Mesothelial cell of epicardium (in vitro differentiated cells): ENCODE results near the gene CTSA. TPM values are rescaled to one million over a fixed set of nuclear protein-coding genes. Genes with fewer than 3 reads are reported as not detected.

Source experiments
- DNase-seq, 2 experiments: peaks; one replicate each; pipeline ENCODE4 v3.0.0; 2021; ENCODE audit warnings: low spot score in 2 of 2; ENCODE audit not compliant: unreplicated experiment in 2 of 2
- H3K27ac Mint-ChIP-seq: 2 replicates; pipeline ENCODE4 v1.8.0; 2021; ENCODE audit warnings: mixed read lengths
- H3K27me3 Mint-ChIP-seq: 2 replicates; pipeline ENCODE4 v1.8.0; 2021; ENCODE audit warnings: low read depth, mixed read lengths
- H3K36me3 Mint-ChIP-seq: 2 replicates; pipeline ENCODE4 v1.8.0; 2021; ENCODE audit warnings: mixed read lengths
- H3K4me1 Mint-ChIP-seq: 2 replicates; pipeline ENCODE4 v1.8.0; 2021; ENCODE audit warnings: mixed read lengths
- H3K4me3 Mint-ChIP-seq: 2 replicates; pipeline ENCODE4 v1.8.0; 2021; ENCODE audit warnings: mild to moderate bottlenecking, moderate library complexity, mixed read lengths
- H3K9me3 Mint-ChIP-seq: 2 replicates; pipeline ENCODE4 v1.8.0; 2021; ENCODE audit warnings: mixed read lengths
- total RNA-seq: library from RNA; stranded (reverse); gene quantifications from 3 replicates; pipeline ENCODE4 v1.2.1, GENCODE V29; 2021
- TF ChIP-seq, protein P1 (sequence below): fragments of 200-600 bp; sonication (generic); IDR thresholded peaks from one replicate; pipeline ENCODE4 v1.5.0; 2021; ENCODE audit warnings: antibody characterized with exemption; ENCODE audit not compliant: unreplicated experiment

CTSA gene
- total RNA-seq: 74.4 to 86.7 TPM (median 78.8 TPM) in 3 replicates

DNA sequence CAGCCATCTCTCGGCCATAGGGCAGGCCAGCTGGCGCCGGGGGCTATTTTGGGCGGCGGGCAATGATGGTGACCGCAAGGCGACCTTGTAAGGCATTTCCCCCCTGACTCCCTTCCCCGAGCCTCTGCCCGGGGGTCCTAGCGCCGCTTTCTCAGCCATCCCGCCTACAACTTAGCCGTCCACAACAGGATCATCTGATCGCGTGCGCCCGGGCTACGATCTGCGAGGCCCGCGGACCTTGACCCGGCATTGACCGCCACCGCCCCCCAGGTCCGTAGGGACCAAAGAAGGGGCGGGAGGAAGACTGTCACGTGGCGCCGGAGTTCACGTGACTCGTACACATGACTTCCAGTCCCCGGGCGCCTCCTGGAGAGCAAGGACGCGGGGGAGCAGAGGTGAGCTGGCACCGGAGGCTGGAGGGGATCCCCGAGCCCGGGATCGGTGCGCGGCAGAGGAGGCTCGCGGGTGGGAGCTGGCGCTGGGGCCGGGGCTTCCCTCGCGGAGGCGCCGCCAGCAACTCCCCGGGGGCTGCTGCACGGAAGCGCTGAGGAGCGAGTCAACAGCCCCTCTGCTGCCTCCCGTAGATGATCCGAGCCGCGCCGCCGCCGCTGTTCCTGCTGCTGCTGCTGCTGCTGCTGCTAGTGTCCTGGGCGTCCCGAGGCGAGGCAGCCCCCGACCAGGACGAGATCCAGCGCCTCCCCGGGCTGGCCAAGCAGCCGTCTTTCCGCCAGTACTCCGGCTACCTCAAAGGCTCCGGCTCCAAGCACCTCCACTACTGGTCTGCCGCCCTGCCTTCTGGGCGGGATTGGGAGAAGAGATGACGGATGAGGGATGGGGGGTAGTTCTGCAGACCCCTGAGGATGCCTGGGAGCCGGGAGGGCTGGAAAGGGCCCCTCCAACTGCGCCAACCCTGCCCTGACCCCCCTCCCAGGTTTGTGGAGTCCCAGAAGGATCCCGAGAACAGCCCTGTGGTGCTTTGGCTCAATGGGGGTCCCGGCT is at the start of gene CTSA, which contains the start of gene NEURL2:
TSS of gene CTSA (plus strand) at position 351 of the 999 bp plus-strand sequence. CDS start at position 585, 234 bp downstream.
TSS of gene NEURL2 (minus strand) at position 224 of the 999 bp plus-strand sequence. CDS start at position 7, 217 bp downstream.
- peak within 1 kb of the TSS; percentile 92 for H3K4me3 Mint-ChIP-seq
- no peaks in the 10 kb centered on the region for H3K9me3 Mint-ChIP-seq
- H3K27ac Mint-ChIP-seq: peak within 1 kb of the TSS; percentile 96
- H3K27me3 Mint-ChIP-seq: no peaks in the 10 kb centered on the region
- peaks cover 14% of the 10 kb centered on the region for H3K4me1 Mint-ChIP-seq
- H3K36me3 Mint-ChIP-seq: peaks cover under 1% of the 10 kb centered on the region
- DNase-seq: peak; percentile 63 to 80
- TF ChIP-seq, protein P1, sequence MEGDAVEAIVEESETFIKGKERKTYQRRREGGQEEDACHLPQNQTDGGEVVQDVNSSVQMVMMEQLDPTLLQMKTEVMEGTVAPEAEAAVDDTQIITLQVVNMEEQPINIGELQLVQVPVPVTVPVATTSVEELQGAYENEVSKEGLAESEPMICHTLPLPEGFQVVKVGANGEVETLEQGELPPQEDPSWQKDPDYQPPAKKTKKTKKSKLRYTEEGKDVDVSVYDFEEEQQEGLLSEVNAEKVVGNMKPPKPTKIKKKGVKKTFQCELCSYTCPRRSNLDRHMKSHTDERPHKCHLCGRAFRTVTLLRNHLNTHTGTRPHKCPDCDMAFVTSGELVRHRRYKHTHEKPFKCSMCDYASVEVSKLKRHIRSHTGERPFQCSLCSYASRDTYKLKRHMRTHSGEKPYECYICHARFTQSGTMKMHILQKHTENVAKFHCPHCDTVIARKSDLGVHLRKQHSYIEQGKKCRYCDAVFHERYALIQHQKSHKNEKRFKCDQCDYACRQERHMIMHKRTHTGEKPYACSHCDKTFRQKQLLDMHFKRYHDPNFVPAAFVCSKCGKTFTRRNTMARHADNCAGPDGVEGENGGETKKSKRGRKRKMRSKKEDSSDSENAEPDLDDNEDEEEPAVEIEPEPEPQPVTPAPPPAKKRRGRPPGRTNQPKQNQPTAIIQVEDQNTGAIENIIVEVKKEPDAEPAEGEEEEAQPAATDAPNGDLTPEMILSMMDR: no peak

DNA sequence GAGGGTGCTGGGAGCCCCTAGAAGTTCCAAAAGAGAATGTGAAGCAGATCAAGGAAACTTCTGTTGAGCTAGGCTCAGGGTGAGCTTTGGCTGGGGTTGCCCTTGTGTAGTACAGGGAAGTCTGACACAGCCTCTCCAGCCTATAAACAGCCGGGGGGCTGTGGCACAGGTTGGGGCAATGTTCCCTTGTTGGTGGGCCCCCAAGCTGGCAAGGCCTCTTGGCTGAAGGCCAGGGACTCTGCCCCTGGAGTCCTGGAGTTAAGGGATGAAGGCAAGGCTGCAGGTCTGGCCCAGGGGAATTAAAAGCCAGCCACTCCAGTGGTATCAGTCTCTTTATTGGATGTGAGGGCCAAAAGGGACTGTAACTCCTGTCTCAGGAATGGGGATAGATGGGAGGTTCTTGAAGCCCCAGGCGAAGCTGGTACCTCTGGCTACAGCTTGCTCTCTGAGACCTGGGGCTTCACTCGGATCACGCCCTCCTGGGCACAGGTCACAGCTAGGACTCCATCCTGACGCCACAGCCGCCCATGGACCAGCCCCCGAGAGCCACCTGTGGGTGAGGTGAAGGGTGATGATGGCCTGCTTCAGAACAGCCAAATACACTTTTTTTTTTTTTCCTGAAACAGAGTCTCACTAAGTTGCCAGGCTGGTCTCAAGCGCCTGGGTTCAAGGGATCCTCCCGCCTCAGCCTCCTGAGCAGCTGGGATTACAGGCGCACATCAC is 49.6 kb upstream of the CTSA start:
- H3K4me3 Mint-ChIP-seq: no peak overlapping the region
- TF ChIP-seq, protein P1: no peak
- H3K9me3 Mint-ChIP-seq: no peaks in the 10 kb centered on the region
- no peaks in the 10 kb centered on the region for H3K27me3 Mint-ChIP-seq
- no peak for DNase-seq
- H3K36me3 Mint-ChIP-seq: peaks cover 20% of the 10 kb centered on the region
- H3K4me1 Mint-ChIP-seq: peaks cover 6% of the 10 kb centered on the region
- H3K27ac Mint-ChIP-seq: no peak overlapping the region

DNA sequence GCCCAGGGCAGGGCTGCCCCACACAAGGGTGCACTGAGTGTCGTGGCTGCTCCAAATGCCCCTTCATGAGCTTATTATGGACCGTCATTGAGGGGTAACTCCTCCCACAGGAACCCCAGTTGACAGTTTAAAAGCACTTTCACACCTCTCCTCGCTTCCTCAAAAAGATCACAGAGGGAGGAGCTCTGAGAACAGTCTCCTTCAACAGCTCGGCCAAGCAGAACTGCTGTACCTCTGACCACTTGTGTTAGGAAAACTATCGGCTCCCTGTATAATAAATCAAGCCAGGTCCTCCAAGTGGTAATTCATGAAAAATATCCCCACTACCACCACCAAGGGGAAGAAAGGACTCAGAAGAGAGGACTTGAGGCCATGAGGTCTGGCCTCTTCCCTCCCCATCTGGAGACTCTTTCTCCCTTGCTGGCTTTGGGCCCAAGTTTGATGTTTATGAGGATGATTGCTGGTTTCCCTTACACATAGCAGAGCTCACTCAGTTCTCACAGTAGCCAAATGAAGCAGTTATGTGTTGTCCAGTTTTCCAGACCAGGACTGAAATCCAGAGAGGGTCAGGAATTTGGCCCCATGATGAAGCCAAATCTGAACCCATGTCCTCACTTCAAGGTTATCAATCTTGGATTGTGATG is 48.8 kb upstream of the CTSA start:
- peaks cover 3% of the 10 kb centered on the region for H3K4me1 Mint-ChIP-seq
- H3K27me3 Mint-ChIP-seq: no peaks in the 10 kb centered on the region
- H3K9me3 Mint-ChIP-seq: no peaks in the 10 kb centered on the region
- peaks cover 20% of the 10 kb centered on the region for H3K36me3 Mint-ChIP-seq
- no peak overlapping the region for H3K4me3 Mint-ChIP-seq
- TF ChIP-seq, protein P1: no peak
- no peak overlapping the region for H3K27ac Mint-ChIP-seq
- no peak for DNase-seq

DNA sequence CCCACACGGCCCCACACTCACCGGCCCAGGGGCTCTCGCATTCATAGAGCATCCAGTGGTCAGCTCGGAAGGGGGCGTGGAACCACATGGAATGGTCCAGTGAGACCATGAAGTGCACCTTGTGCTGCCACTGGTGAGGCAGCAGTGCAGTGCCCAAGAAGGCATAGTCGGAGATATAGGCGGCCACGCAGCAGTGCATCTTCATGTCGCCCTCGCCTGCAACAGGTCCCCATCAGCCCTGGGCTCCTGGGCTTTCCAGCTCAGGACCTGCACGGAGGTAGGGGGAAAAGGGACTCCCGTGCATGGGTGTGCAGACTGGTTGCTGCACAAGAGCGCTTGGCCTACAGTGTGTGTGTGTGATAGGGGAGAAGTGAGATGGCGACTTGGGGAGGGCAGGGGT is 47.6 kb upstream of the CTSA start:
- H3K4me1 Mint-ChIP-seq: peaks cover 3% of the 10 kb centered on the region
- H3K9me3 Mint-ChIP-seq: no peaks in the 10 kb centered on the region
- peaks cover 20% of the 10 kb centered on the region for H3K36me3 Mint-ChIP-seq
- H3K27ac Mint-ChIP-seq: no peak overlapping the region
- no peak overlapping the region for H3K4me3 Mint-ChIP-seq
- TF ChIP-seq, protein P1: no peak
- no peak for DNase-seq
- H3K27me3 Mint-ChIP-seq: no peaks in the 10 kb centered on the region

DNA sequence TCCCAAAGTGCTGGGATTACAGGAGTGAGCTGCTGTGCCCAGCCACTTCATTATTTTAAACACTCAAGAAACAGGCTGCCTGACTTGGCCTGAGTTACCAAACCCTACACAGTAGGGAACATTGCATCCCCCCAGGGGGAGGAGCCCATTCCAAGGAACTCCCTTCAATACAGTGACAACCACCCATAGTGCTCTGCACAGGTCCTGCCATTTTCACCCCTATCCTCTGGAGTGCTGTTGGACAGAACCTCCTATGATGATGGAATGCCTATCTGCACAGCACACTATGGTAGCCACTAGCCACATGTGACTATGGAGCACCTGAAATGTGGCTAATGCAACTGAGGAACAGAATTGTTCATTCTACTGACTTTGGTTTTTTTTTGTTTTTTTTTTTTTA is 45.7 kb upstream of the CTSA start:
- Mint-ChIP-seq H3K4me3 (no peak overlapping the region), H3K9me3 (no peaks in the 10 kb centered on the region), H3K4me1 (peaks cover 3% of the 10 kb centered on the region), H3K36me3 (peaks cover 24% of the 10 kb centered on the region), H3K27me3 (no peaks in the 10 kb centered on the region), H3K27ac (no peak overlapping the region)
- no peak for DNase-seq
- TF ChIP-seq, protein P1: no peak
